AG09309 (cell line): ENCODE data around the gene KIF20B.

Experiments
- DNase-seq: peaks from one replicate; pipeline ENCODE4 v3.0.0-alpha.2; 2010; ENCODE audit warnings: low read depth
- H3K4me3 ChIP-seq: 2 replicates; pipeline ENCODE4 v1.5.1; 2011; ENCODE audit warnings: mild to moderate bottlenecking, low read depth, low read length, moderate library complexity; ENCODE audit not compliant: control insufficient read depth
- TF ChIP-seq, protein P1 (sequence below): IDR thresholded peaks from 2 replicates; pipeline ENCODE4 v1.5.1; 2011; ENCODE audit warnings: mild to moderate bottlenecking, low read depth, low read length, inconsistent platforms; ENCODE audit not compliant: insufficient read depth, control insufficient read depth; ENCODE audit errors: missing control alignments

The KIF20B gene

DNA sequence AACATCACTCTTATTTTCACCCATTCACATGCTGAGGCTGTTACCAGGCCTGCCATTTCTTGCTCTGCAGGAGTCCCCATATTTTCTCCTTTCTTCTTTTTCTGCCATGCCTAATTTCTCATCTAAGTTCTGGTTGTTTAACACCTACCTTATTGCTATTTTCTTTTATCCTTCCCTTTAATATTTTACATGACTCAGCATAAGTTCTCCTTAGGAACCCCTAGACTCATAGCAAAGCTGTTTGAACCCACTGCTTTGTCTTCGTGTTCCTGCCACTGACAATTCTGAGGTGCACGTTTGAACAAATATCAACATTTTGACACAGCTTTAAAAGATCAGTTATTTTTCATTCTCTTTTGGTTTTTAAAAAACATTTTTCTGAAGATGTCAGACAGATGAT is 98.2 kb downstream of the KIF20B start:
- no peak overlapping the region for H3K4me3 ChIP-seq
- no peak for DNase-seq
- TF ChIP-seq, protein P1, sequence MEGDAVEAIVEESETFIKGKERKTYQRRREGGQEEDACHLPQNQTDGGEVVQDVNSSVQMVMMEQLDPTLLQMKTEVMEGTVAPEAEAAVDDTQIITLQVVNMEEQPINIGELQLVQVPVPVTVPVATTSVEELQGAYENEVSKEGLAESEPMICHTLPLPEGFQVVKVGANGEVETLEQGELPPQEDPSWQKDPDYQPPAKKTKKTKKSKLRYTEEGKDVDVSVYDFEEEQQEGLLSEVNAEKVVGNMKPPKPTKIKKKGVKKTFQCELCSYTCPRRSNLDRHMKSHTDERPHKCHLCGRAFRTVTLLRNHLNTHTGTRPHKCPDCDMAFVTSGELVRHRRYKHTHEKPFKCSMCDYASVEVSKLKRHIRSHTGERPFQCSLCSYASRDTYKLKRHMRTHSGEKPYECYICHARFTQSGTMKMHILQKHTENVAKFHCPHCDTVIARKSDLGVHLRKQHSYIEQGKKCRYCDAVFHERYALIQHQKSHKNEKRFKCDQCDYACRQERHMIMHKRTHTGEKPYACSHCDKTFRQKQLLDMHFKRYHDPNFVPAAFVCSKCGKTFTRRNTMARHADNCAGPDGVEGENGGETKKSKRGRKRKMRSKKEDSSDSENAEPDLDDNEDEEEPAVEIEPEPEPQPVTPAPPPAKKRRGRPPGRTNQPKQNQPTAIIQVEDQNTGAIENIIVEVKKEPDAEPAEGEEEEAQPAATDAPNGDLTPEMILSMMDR, result no peak

DNA sequence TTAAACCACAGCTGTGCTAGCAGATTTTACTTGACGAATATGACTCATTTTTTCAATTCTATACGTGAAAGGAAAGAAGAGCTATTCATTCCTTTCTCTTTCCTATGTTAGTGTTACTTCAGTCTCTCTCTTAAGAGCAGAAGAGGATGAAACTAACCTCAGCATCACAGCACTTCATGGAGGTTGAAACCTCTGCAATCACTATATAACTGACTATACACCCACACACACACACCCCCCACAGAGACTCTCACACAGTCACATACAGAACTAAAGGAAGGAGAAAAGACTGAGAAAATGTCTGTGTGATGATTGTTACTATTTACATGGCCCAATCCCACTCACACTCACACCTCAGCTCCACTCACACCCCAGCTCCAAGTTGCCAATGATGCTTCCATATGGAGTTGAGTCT is 104.2 kb downstream of the KIF20B start:
- DNase-seq, result no peak
- no peak overlapping the region for H3K4me3 ChIP-seq
- TF ChIP-seq, protein P1, result no peak

- TF ChIP-seq, protein P1, result no peak
- no peak for DNase-seq
- H3K4me3 ChIP-seq, result no peak overlapping the region
Measured at GRCh38 chr10:89808842-89809241, 107.5 kb downstream of the KIF20B start.

DNA sequence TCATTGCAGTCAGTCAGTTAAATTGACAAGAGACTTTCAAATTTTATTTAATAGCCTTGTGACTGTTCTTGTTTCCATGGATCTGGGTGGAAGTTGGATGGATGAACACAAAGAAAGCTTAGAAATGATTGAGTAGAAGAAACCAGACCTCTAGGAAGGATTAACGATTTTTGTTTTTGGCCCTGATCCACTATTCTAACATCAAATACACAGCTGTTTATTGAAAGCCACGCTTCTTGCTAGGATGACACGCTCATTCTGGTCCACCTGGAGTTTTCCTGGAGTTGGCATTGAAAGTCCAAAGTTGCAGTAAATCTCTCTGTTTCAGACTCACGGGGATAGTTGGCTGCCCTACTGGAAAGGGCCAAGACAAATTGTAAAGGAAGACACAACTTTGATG is 108.4 kb downstream of the KIF20B start:
- no peak overlapping the region for H3K4me3 ChIP-seq
- no peak for DNase-seq
- TF ChIP-seq, protein P1, result no peak

GRCh38 chr10:89810908-89811525 is 109.6 kb downstream of the KIF20B start:
- TF ChIP-seq, protein P1, result no peak
- no peak for DNase-seq
- no peak overlapping the region for H3K4me3 ChIP-seq

- TF ChIP-seq, protein P1, result no peak
- no peak for DNase-seq
- H3K4me3 ChIP-seq, result no peak overlapping the region
Measured at GRCh38 chr10:89813546-89813945, 112.2 kb downstream of the KIF20B start.
